ENCODE data around the gene MACROH2A2. TPM values are rescaled to one million over a fixed set of nuclear protein-coding genes. Genes with fewer than 3 reads are reported as not detected.
A peak's percentile ranks its signal among the peaks of the same experiment; 100 is the strongest.

MACROH2A2 gene
- total and polyA plus RNA-seq, 2 of the 8 experiments (the other 6 are each of a cell fraction or from before 2014, with no cell fraction given), result 7.9 to 9.3 TPM

DNA sequence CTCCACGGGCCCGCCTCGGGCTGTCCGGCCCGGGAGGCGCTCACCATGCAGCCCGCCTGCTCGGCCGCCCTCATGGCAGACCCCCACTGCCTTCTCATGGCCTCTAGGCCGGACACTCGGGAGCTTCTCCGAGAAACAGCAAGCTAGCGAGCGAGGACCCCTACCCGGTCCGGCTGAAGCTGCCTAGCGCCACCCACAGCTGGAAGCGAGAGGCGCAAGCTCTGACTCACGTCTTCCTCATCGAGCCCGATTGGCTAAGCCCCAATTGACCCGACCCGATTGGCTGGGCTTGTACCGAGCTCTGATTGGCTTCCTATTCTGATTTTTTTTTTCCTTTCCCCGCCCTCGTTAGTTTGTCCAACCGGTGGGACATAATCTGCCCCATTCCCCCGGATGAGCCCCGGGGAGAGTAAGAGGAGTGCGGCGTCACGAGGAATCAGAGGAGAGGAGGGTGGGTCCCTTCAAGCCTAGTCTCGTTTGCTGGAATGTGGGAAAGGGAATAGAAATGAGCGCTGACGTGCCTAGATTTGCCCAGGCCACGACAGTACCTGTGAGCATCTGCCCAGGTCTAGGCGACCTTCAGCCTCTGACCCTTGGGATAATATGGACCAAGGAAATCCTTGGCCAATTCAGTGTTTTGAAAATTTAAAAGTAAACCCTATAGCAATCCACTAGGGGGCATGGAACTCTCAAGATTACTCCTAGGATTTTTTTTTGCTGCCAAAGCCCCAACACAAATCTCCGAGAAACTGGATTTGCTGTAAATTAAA is 94.0 kb downstream of the MACROH2A2 start, which contains the start of gene TYSND1 (continued):
- TF ChIP-seq, protein P1, sequence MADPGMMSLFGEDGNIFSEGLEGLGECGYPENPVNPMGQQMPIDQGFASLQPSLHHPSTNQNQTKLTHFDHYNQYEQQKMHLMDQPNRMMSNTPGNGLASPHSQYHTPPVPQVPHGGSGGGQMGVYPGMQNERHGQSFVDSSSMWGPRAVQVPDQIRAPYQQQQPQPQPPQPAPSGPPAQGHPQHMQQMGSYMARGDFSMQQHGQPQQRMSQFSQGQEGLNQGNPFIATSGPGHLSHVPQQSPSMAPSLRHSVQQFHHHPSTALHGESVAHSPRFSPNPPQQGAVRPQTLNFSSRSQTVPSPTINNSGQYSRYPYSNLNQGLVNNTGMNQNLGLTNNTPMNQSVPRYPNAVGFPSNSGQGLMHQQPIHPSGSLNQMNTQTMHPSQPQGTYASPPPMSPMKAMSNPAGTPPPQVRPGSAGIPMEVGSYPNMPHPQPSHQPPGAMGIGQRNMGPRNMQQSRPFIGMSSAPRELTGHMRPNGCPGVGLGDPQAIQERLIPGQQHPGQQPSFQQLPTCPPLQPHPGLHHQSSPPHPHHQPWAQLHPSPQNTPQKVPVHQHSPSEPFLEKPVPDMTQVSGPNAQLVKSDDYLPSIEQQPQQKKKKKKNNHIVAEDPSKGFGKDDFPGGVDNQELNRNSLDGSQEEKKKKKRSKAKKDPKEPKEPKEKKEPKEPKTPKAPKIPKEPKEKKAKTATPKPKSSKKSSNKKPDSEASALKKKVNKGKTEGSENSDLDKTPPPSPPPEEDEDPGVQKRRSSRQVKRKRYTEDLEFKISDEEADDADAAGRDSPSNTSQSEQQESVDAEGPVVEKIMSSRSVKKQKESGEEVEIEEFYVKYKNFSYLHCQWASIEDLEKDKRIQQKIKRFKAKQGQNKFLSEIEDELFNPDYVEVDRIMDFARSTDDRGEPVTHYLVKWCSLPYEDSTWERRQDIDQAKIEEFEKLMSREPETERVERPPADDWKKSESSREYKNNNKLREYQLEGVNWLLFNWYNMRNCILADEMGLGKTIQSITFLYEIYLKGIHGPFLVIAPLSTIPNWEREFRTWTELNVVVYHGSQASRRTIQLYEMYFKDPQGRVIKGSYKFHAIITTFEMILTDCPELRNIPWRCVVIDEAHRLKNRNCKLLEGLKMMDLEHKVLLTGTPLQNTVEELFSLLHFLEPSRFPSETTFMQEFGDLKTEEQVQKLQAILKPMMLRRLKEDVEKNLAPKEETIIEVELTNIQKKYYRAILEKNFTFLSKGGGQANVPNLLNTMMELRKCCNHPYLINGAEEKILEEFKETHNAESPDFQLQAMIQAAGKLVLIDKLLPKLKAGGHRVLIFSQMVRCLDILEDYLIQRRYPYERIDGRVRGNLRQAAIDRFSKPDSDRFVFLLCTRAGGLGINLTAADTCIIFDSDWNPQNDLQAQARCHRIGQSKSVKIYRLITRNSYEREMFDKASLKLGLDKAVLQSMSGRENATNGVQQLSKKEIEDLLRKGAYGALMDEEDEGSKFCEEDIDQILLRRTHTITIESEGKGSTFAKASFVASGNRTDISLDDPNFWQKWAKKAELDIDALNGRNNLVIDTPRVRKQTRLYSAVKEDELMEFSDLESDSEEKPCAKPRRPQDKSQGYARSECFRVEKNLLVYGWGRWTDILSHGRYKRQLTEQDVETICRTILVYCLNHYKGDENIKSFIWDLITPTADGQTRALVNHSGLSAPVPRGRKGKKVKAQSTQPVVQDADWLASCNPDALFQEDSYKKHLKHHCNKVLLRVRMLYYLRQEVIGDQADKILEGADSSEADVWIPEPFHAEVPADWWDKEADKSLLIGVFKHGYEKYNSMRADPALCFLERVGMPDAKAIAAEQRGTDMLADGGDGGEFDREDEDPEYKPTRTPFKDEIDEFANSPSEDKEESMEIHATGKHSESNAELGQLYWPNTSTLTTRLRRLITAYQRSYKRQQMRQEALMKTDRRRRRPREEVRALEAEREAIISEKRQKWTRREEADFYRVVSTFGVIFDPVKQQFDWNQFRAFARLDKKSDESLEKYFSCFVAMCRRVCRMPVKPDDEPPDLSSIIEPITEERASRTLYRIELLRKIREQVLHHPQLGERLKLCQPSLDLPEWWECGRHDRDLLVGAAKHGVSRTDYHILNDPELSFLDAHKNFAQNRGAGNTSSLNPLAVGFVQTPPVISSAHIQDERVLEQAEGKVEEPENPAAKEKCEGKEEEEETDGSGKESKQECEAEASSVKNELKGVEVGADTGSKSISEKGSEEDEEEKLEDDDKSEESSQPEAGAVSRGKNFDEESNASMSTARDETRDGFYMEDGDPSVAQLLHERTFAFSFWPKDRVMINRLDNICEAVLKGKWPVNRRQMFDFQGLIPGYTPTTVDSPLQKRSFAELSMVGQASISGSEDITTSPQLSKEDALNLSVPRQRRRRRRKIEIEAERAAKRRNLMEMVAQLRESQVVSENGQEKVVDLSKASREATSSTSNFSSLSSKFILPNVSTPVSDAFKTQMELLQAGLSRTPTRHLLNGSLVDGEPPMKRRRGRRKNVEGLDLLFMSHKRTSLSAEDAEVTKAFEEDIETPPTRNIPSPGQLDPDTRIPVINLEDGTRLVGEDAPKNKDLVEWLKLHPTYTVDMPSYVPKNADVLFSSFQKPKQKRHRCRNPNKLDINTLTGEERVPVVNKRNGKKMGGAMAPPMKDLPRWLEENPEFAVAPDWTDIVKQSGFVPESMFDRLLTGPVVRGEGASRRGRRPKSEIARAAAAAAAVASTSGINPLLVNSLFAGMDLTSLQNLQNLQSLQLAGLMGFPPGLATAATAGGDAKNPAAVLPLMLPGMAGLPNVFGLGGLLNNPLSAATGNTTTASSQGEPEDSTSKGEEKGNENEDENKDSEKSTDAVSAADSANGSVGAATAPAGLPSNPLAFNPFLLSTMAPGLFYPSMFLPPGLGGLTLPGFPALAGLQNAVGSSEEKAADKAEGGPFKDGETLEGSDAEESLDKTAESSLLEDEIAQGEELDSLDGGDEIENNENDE (IDR thresholded peaks at IDR 0.05; ENCODE audit: insufficient replicate concordance, low read length), result peak; percentile 26
- TF ChIP-seq BRCA1 (IDR thresholded peaks at IDR 0.05; ENCODE audit: low read depth, low read length) (no peak), GABPA (IDR thresholded peaks at IDR 0.05; ENCODE audit: borderline replicate concordance, insufficient read depth, low read length) (no peak; the same call in 1 of the 2 replicates), NRF1 (IDR thresholded peaks at IDR 0.05; ENCODE audit: low read depth, low read length) (no peak), CBX5 (IDR thresholded peaks at IDR 0.05; ENCODE audit: low read depth, low read length) (no peak), KDM4A (IDR thresholded peaks at IDR 0.05; ENCODE audit: low read depth, low read length, severe bottlenecking) (peak; percentile 26), POU5F1 (IDR thresholded peaks at IDR 0.05; ENCODE audit: low read depth, low read length) (no peak), NANOG (IDR thresholded peaks at IDR 0.05; ENCODE audit: insufficient read depth, low read depth, low read length, poor library complexity, severe bottlenecking) (no peak)
- TF ChIP-seq, protein P2, sequence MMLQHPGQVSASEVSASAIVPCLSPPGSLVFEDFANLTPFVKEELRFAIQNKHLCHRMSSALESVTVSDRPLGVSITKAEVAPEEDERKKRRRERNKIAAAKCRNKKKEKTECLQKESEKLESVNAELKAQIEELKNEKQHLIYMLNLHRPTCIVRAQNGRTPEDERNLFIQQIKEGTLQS (IDR thresholded peaks at IDR 0.05; ENCODE audit: insufficient read depth, low read depth, low read length), result 0 out of 2 replicates have a peak, but pooled peaks have one; percentile 32
